Thyroid gland (tissue), 4 donors: ENCODE results near the gene PEX10. TPM values are rescaled to one million over a fixed set of nuclear protein-coding genes. Genes with fewer than 3 reads are reported as not detected.

Experiments used
- DNase-seq, 2 donors: peaks; one replicate each; pipeline ENCODE4 v3.0.0-alpha.2; 2019
- H3K27ac ChIP-seq, 3 donors: fragments of 200-600 bp; sonication (generic); 1 replicate in 2 of 3; 2 replicates in 1 of 3; pipeline ENCODE4 v1.5.1; 2016 to 2019; ENCODE audit warnings: mild to moderate bottlenecking in 1 of 3, moderate library complexity in 1 of 3
- H3K27me3 ChIP-seq: fragments of 200-600 bp; sonication (generic); one replicate; pipeline ENCODE4 v1.5.1; 2019
- H3K36me3 ChIP-seq, 2 donors: fragments of 200-600 bp; sonication (generic); one replicate each; pipeline ENCODE4 v1.5.1; 2016 to 2019
- H3K4me1 ChIP-seq, 2 donors: fragments of 200-600 bp; sonication (generic); one replicate each; pipeline ENCODE4 v1.5.1; 2017 to 2019
- H3K4me3 ChIP-seq, 3 donors: fragments of 200-600 bp; sonication (generic); replicated peaks in 1 of 3; 1 replicate in 2 of 3; 2 replicates in 1 of 3; pipeline ENCODE4 v1.5.1; 2016; ENCODE audit warnings: mild to moderate bottlenecking in 1 of 3
- H3K9me3 ChIP-seq: fragments of 200-600 bp; sonication (generic); one replicate; pipeline ENCODE4 v1.5.1; 2017
- CTCF ChIP-seq, 6 experiments: fragments of 200-600 bp in 3 of 6; fragments of 450-650 bp in 3 of 6; sonication (generic) in 3 of 6; IDR thresholded peaks; one replicate each; pipeline ENCODE4 v1.5.1; 2016 to 2019; ENCODE audit warnings: antibody characterized with exemption in 6 of 6, mild to moderate bottlenecking in 2 of 6, inconsistent platforms in 1 of 6, moderate library complexity in 1 of 6
- POLR2A ChIP-seq, 2 donors: fragments of 450-650 bp; IDR thresholded peaks; one replicate each; pipeline ENCODE4 v1.6.1; 2017; ENCODE audit warnings: antibody characterized with exemption in 2 of 2, mild to moderate bottlenecking in 2 of 2, moderate library complexity in 1 of 2
- WGBS, 2 donors: methylation state at CpG; one replicate each; pipeline ENCODE4 v1.1.5; 2017; 5-methylcytosine and 5-hydroxymethylcytosine counted together
- intact Hi-C: fragments of 100-400 bp; cut with DNase I; formaldehyde crosslinking; loops from one replicate; pipeline ENCODE4 v1.15.1; 2023
- total RNA-seq, 4 donors: library from RNA; depleted of rRNA; stranded (reverse); fragments of >200 nt; gene quantifications; one replicate each; pipeline ENCODE4 v1.2.3, GENCODE V29; 2016

The PEX10 gene
- total RNA-seq, 4 donors from 2014 or later = 25.0 to 35.2 (median 33.5) TPM

- WGBS, 2 donors = 92 to 95% methylated on average over 18 to 19 of the region's 19 CpGs
- intact Hi-C loops = no loop called here
- Histone ChIP-seq H3K4me1 (peaks cover 17 to 22% of the 10 kb centered on the region in 2 donors), H3K27ac (no peak overlapping the region), H3K27me3 (no peaks in the 10 kb centered on the region), H3K36me3 (peaks cover 29 to 49% of the 10 kb centered on the region in 2 donors), H3K4me3 (no peak overlapping the region), H3K9me3 (no peaks in the 10 kb centered on the region)
- TF ChIP-seq CTCF (IDR thresholded peaks at IDR 0.05) (no peak), POLR2A (IDR thresholded peaks at IDR 0.05) (no peak)
- DNase-seq = no peak
These were observed 15.2 kb downstream of the PEX10 start for GRCh38 chr1:2397007-2397679.

- Histone ChIP-seq H3K27me3 (no peaks in the 10 kb centered on the region), H3K36me3 (peaks cover 22 to 44% of the 10 kb centered on the region in 2 donors), H3K4me3 (no peak overlapping the region), H3K27ac (no peak overlapping the region), H3K9me3 (no peaks in the 10 kb centered on the region), H3K4me1 (peaks cover 18 to 22% of the 10 kb centered on the region in 2 donors)
- TF ChIP-seq CTCF (IDR thresholded peaks at IDR 0.05) (no peak), POLR2A (IDR thresholded peaks at IDR 0.05) (no peak)
- WGBS, 2 donors = 93% methylated on average over 5 of the region's 5 CpGs
- DNase-seq = no peak
- intact Hi-C loops = no loop called here
These were observed 15.9 kb downstream of the PEX10 start for GRCh38 chr1:2396476-2396875.

GRCh38 chr1:2396059-2396458 is 16.3 kb downstream of the PEX10 start:
- WGBS, 2 donors = 84 to 86% methylated on average over 17 of the region's 17 CpGs
- no peak for TF ChIP-seq CTCF (IDR thresholded peaks at IDR 0.05)
- TF ChIP-seq POLR2A (IDR thresholded peaks at IDR 0.05) = no peak

GRCh38 chr1:2395245-2395644 is 17.1 kb downstream of the PEX10 start:
- intact Hi-C loops = no loop called here
- H3K4me1 ChIP-seq = peaks cover 27 to 30% of the 10 kb centered on the region in 2 donors
- H3K9me3 ChIP-seq = no peaks in the 10 kb centered on the region
- no peak for DNase-seq
- 81 to 90% methylated on average over 6 to 8 of the region's 10 CpGs for WGBS, 2 donors
- no peak overlapping the region for H3K4me3 ChIP-seq
- no peaks in the 10 kb centered on the region for H3K27me3 ChIP-seq
- H3K36me3 ChIP-seq = peaks cover 22 to 37% of the 10 kb centered on the region in 2 donors
- H3K27ac ChIP-seq = no peak overlapping the region
- TF ChIP-seq POLR2A (IDR thresholded peaks at IDR 0.05) (no peak), CTCF (IDR thresholded peaks at IDR 0.05) (no peak)

More at GRCh38 chr1:2396059-2396458, 16.3 kb downstream of the PEX10 start:
- Histone ChIP-seq H3K27ac (no peak overlapping the region), H3K36me3 (peaks cover 22 to 44% of the 10 kb centered on the region in 2 donors), H3K9me3 (no peaks in the 10 kb centered on the region), H3K4me1 (peaks cover 18 to 22% of the 10 kb centered on the region in 2 donors), H3K27me3 (no peaks in the 10 kb centered on the region), H3K4me3 (no peak overlapping the region)
- DNase-seq = no peak
- intact Hi-C loops = no loop called here

- 82 to 92% methylated on average over 7 to 11 of the region's 11 CpGs for WGBS, 2 donors
- Histone ChIP-seq H3K4me3 (no peak overlapping the region), H3K36me3 (peaks cover 22 to 32% of the 10 kb centered on the region in 2 donors), H3K4me1 (peaks cover 29 to 33% of the 10 kb centered on the region in 2 donors), H3K27ac (no peak overlapping the region), H3K27me3 (no peaks in the 10 kb centered on the region), H3K9me3 (no peaks in the 10 kb centered on the region)
- TF ChIP-seq POLR2A (IDR thresholded peaks at IDR 0.05) (no peak), CTCF (IDR thresholded peaks at IDR 0.05) (no peak)
- intact Hi-C loops = no loop called here
- no peak for DNase-seq
These were observed 17.6 kb downstream of the PEX10 start for GRCh38 chr1:2394761-2395160.
